Sigmoid colon (tissue), 7 donors: ENCODE results near the gene CXCL5. TPM values are rescaled to one million over a fixed set of nuclear protein-coding genes. Genes with fewer than 3 reads are reported as not detected.

ENCODE experiments used
- DNase-seq: peaks from one replicate; pipeline ENCODE4 v3.0.0-alpha.2; 2019
- H3K27ac ChIP-seq, 4 donors: fragments of 200-600 bp; sonication (generic); one replicate each; pipeline ENCODE4 v1.5.1; 2016 to 2019; ENCODE audit warnings: mild to moderate bottlenecking in 1 of 4
- H3K27me3 ChIP-seq, 3 donors: fragments of 200-600 bp; sonication (generic); one replicate each; pipeline ENCODE4 v1.5.1; 2019; ENCODE audit warnings: mild to moderate bottlenecking in 1 of 3
- H3K36me3 ChIP-seq, 4 donors: fragments of 200-600 bp; sonication (generic); one replicate each; pipeline ENCODE4 v1.5.1; 2016 to 2019
- H3K4me1 ChIP-seq, 4 donors: fragments of 200-600 bp; sonication (generic); one replicate each; pipeline ENCODE4 v1.5.1; 2017 to 2019
- H3K4me3 ChIP-seq, 4 donors: fragments of 200-600 bp; sonication (generic); one replicate each; pipeline ENCODE4 v1.5.1; 2017 to 2019; ENCODE audit warnings: mild to moderate bottlenecking in 2 of 4, moderate library complexity in 1 of 4
- H3K9me3 ChIP-seq, 4 donors: fragments of 200-600 bp in 3 of 4; sonication (generic) in 3 of 4; one replicate each; pipeline versions ENCODE4 v1.5.1 to v1.6.1; 2013 to 2019
- CTCF ChIP-seq, 4 experiments: fragments of 450-650 bp in 3 of 4; fragments of 200-600 bp in 1 of 4; IDR thresholded peaks; one replicate each; pipeline ENCODE4 v1.5.1; 2016 to 2019; ENCODE audit warnings: antibody characterized with exemption in 4 of 4, mild to moderate bottlenecking in 3 of 4, moderate library complexity in 2 of 4
- EP300 ChIP-seq, 4 donors: sonication (generic); formaldehyde crosslinking; IDR thresholded peaks; one replicate each; pipeline ENCODE4 v1.6.1; 2017; ENCODE audit warnings: antibody characterized with exemption in 4 of 4
- POLR2A ChIP-seq, 2 donors: fragments of 450-650 bp; IDR thresholded peaks; one replicate each; pipeline ENCODE4 v1.6.1; 2016; ENCODE audit warnings: antibody characterized with exemption in 2 of 2, mild to moderate bottlenecking in 2 of 2, moderate library complexity in 2 of 2
- POLR2AphosphoS5 ChIP-seq, 4 donors: sonication (generic); formaldehyde crosslinking; IDR thresholded peaks; one replicate each; pipeline ENCODE4 v1.6.1; 2017; ENCODE audit warnings: antibody characterized with exemption in 4 of 4
- WGBS, 2 donors: extraction: QIAGEN DNeasy Blood & Tissue Kit; methylation state at CpG; one replicate each; pipeline ENCODE4 v1.1.7; 2013; 5-methylcytosine and 5-hydroxymethylcytosine counted together
- intact Hi-C: fragments of 100-400 bp; cut with DNase I; formaldehyde crosslinking; loops from one replicate; pipeline ENCODE4 v1.15.1; 2023
- polyA plus RNA-seq, 3 donors: library from polyadenylated mRNA; stranded (reverse); fragments of 200-250 nt; gene quantifications; one replicate each; pipeline ENCODE4 v1.2.3, GENCODE V29; 2013
- total RNA-seq, 4 donors: library from RNA; depleted of rRNA; stranded (reverse); fragments of >200 nt; gene quantifications; one replicate each; pipeline ENCODE4 v1.1.0, GENCODE V29; 2016
- donor health status: healthy with polysubstance abuse.
- donor health status: Bipolar disorder and iron deficiency.
- donor health status: healthy.

CXCL5 gene
- total and polyA plus RNA-seq, 7 donors: 0.83 to 0.92 TPM; not detected in 5

- H3K9me3 ChIP-seq: peaks cover 0 to 6% (median 0%) of the 10 kb centered on the region in 4 donors
- H3K4me1 ChIP-seq: no peaks in the 10 kb centered on the region
- TF ChIP-seq POLR2AphosphoS5 (IDR thresholded peaks at IDR 0.05): no peak
- TF ChIP-seq CTCF (IDR thresholded peaks at IDR 0.05): no peak
- TF ChIP-seq EP300 (IDR thresholded peaks at IDR 0.05): no peak
- TF ChIP-seq POLR2A (IDR thresholded peaks at IDR 0.05): no peak
- H3K4me3 ChIP-seq: no peak overlapping the region
- no peak overlapping the region for H3K27ac ChIP-seq
- intact Hi-C loops: no loop called here
- no peaks in the 10 kb centered on the region for H3K27me3 ChIP-seq
- no peaks in the 10 kb centered on the region for H3K36me3 ChIP-seq
- DNase-seq: no peak
- WGBS, 2 donors: 88 to 95% methylated on average over 2 of the region's 2 CpGs
These were observed 22.3 kb downstream of the CXCL5 start for GRCh38 chr4:73976217-73976616.

- peaks cover 0 to 11% (median 5%) of the 10 kb centered on the region in 4 donors for H3K9me3 ChIP-seq
- no peak for DNase-seq
- no peak for TF ChIP-seq EP300 (IDR thresholded peaks at IDR 0.05)
- TF ChIP-seq CTCF (IDR thresholded peaks at IDR 0.05): no peak
- no peak for TF ChIP-seq POLR2A (IDR thresholded peaks at IDR 0.05)
- TF ChIP-seq POLR2AphosphoS5 (IDR thresholded peaks at IDR 0.05): no peak
- H3K27ac ChIP-seq: no peak overlapping the region
- H3K4me3 ChIP-seq: no peak overlapping the region
- H3K36me3 ChIP-seq: no peaks in the 10 kb centered on the region
- no peaks in the 10 kb centered on the region for H3K4me1 ChIP-seq
- intact Hi-C loops: no loop called here
- H3K27me3 ChIP-seq: no peaks in the 10 kb centered on the region
These were observed 24.1 kb downstream of the CXCL5 start for GRCh38 chr4:73974352-73974751.

- Histone ChIP-seq H3K9me3 (peaks cover 0 to 11% (median 5%) of the 10 kb centered on the region in 4 donors), H3K4me1 (no peaks in the 10 kb centered on the region), H3K4me3 (no peak overlapping the region), H3K27me3 (no peaks in the 10 kb centered on the region), H3K36me3 (no peaks in the 10 kb centered on the region), H3K27ac (no peak overlapping the region)
- TF ChIP-seq POLR2A (IDR thresholded peaks at IDR 0.05) (no peak), CTCF (IDR thresholded peaks at IDR 0.05) (no peak), EP300 (IDR thresholded peaks at IDR 0.05) (no peak), POLR2AphosphoS5 (IDR thresholded peaks at IDR 0.05) (no peak)
- intact Hi-C loops: no loop called here
- DNase-seq: no peak
These were observed 27.5 kb downstream of the CXCL5 start for GRCh38 chr4:73970945-73971344.

DNA sequence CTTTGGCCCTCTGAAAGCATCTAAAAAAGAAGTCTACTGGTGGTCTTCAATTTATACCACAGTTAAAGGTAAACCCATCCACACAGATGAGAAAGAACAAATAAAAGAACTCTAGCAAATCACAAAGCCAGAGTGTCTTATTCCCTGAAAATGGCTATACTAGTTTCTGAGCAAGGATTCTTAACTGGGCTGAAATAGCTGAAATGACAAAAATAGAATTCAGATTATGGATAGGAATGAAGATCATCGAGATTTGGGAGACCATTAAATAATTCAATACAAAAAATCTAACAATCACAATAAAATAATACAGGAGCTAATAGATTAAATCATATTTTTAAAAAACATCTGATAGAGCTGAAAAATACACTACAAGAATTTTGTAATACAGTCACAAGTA, 28.5 kb downstream of the CXCL5 start:
- H3K9me3 ChIP-seq: peaks cover 0 to 8% (median 5%) of the 10 kb centered on the region in 4 donors
- DNase-seq: no peak
- H3K4me3 ChIP-seq: no peak overlapping the region
- intact Hi-C loops: no loop called here
- TF ChIP-seq EP300 (IDR thresholded peaks at IDR 0.05) (no peak), POLR2A (IDR thresholded peaks at IDR 0.05) (no peak), CTCF (IDR thresholded peaks at IDR 0.05) (no peak), POLR2AphosphoS5 (IDR thresholded peaks at IDR 0.05) (no peak)
- 93 to 95% methylated on average over 1 of the region's 1 CpG for WGBS, 2 donors
- no peak overlapping the region for H3K27ac ChIP-seq
- no peaks in the 10 kb centered on the region for H3K27me3 ChIP-seq
- no peaks in the 10 kb centered on the region for H3K4me1 ChIP-seq
- H3K36me3 ChIP-seq: no peaks in the 10 kb centered on the region

DNA sequence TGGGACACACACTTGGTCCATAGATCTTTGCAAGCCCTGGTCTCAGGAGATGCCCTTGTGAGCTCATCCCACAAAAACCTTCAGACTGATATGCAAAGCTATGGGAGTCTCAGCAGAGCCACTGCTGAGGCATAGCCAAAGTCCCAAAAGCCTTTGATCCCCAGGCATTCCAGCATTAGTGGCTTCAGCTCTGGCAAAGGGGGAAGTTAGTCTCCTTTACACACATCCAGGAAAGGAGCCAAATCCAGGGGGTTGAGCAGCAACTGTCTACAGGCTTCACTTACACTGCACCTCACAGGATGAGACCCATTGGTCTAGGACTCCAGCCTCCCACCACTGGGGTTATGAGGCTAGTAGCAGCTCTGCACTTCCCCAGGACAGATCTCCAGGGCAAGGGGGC, 30.6 kb downstream of the CXCL5 start:
- Histone ChIP-seq H3K4me1 (no peaks in the 10 kb centered on the region), H3K27ac (no peak overlapping the region), H3K36me3 (no peaks in the 10 kb centered on the region), H3K4me3 (no peak overlapping the region), H3K9me3 (peaks cover 0 to 7% (median 5%) of the 10 kb centered on the region in 4 donors), H3K27me3 (no peaks in the 10 kb centered on the region)
- no peak for DNase-seq
- TF ChIP-seq POLR2A (IDR thresholded peaks at IDR 0.05) (no peak), EP300 (IDR thresholded peaks at IDR 0.05) (no peak), CTCF (IDR thresholded peaks at IDR 0.05) (no peak), POLR2AphosphoS5 (IDR thresholded peaks at IDR 0.05) (no peak)
- intact Hi-C loops: no loop called here
